Stimulated activated CD4-positive, alpha-beta T cell treated with anti-CD3 and anti-CD28 coated beads, TNF-alpha, amount 100 ng/mL, for 24 hours (primary cell): ENCODE results near the gene SEPHS1.

Experiments
- DNase-seq, 3 experiments: peaks; one replicate each; pipeline ENCODE4 v3.0.0-alpha.2; 2020; ENCODE audit warnings: low read depth in 3 of 3

SEPHS1 gene

DNA sequence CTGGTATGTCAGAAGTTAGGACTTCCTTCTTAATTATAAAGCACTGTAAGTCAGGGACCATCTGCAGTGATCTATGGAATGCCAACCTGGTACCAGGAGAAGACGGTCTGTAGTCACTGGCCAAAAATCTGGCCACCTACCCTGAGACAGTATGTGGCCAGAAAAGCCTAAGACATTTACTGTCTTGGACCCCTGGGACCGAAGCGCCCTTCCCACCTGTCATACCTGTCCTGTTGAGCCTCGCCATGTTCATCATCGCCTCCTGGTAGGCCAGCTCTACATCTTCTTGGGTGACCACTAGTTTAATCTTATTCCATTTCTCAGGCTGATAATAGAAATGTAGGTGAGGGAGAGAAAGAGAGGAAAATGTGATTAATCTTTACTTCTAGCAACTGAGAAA lies 20.0 kb downstream of the SEPHS1 start:
- no peak for DNase-seq

DNA sequence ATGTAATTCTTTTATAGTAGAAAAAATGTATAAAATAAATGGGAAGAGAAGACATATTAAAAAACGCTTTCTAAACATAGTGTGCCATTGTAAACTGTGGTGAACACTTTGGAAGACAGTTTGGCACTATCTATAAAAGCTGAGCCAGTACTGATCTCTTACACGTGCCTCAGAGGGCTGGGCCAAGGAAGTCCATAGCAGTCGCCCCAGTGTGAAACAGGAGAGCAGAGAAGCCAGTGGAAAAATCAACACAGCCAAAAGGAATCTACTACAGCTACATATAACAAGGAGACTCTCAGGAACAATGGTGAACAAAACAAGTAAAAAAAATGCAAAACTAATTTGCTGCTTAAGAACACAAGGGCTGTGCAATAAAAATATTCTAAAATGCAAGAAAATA lies 20.6 kb downstream of the SEPHS1 start:
- DNase-seq: no peak

DNA sequence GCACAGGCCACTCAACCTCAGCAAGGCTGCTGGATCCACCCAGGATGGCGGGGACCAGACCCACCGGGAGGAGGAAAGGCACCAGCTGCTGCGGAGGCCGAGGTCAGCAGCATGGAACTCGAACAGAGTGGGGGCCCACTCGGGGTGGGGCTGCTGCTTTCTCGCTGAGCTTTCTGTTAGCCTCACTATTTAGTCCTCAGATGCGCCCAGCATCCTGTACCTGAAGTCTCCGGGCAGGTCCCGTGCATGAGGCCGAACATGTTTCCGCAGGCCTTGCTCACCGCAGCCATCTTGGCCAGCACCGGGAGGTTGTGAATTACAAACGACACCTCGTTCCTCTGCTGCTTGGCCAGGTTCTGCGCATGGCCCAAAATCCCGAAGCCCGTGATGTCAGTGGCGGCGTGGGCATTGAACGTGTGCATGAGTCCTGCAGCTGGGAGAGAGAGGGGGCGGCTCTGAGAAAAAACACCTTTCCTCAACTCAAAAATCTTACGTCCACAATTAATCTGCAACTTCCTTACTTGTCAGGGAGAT lies 25.4 kb downstream of the SEPHS1 start:
- DNase-seq: no peak

DNA sequence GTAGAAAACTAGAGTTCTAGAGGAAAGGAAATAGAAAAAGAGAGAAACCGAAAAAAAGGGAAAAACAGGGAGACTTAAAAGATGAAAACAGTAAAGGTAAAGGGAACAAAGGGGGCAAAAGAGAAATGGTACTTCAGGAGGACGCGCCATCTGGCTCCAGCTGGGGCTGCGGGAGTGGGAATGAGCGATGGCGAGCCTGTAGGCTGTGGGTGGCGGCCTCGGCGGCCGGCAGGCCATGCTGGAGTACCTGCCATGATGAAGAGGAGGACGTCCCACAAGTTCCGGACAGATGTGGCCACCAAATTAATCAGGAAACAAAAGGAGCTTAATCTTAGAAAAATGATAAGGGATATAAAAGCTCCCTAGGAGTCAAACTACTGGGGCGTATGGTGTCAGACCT lies 26.5 kb downstream of the SEPHS1 start:
- DNase-seq: no peak

DNA sequence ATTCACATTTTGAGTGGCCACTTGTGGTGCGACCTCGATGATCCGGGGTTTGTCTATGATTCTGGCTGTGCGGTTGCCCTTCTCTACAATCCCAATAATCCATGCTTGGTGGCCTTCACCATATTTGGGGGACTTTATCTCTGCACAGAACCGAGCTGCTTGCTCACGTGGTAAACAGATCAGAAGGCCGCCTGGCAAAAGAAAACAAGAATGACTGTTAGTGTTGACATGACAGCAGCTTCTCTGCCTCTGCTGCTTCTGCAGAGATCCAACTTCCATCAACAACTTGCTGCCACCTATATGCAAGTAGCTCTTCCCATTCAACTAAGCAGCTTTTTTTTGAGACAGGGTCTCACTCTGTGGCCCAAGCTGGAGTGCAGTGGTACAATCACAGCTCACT lies 28.9 kb downstream of the SEPHS1 start:
- no peak for DNase-seq

DNA sequence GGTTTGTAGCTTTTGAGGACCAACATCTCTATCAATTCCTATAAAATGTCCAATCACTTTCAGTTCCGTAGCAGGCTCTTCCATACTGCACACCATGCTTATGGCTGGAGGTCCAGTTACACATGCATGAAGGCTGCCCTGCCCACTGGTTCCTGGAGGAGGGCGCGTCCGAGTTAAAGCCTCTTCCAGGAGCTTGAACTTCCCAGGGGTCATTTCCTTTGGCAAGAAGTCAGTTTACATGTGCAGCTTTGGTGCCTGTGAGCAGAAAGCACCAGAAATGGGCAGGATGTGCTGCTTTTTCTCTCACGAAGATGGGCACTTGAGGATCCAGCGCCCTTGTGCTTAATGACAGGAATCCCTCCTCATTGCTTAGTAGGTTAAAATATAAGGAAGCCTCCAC lies 30.6 kb downstream of the SEPHS1 start:
- DNase-seq: no peak

DNA sequence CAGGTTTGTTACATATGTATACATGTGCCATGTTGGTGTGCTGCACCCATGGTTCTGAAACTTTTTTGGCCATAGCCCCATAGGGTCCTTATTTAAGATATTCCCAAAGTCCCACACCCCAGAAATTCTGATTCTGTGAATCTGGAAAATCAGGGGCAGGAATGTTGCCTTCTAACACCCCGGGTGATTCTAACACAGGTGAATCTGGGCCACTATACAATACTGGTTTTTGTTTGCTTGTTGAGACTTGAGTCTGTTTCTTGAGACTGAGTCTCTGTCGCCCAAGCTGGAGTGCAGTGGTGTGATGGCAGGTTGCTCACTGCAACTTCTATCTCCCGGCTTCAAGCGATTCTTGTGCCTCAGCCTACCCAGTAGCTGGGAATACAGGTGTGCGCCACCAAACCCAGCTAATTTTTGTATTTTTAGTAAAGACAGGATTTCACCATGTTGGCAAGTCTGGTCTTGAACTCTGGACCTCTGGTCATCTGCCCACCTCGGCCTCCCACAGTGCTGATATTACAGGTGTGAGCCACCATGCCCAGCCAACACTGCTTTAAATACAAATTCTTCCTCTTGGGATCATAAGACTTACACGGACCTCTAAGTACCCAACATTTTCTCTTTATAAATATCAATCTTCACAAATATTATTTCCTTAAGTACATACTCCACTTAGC lies 31.3 kb downstream of the SEPHS1 start:
- no peak for DNase-seq

DNA sequence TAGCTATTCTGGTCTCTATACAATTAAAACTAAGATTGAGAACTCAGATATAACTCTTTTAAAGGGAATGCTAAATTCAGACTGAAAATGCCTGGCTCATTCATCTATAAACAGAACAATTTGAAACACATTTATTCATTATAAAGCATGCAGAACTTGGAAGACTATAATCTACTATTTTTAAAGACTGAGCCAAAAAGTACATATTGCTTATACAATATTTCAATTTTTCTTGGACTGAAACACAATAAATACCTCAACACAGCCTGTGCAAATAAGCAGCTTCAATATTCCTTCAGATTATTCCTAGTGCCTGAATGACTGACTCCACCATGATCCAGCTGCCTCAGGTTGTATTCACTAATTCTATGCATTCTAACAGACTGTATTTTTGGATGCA lies 32.7 kb downstream of the SEPHS1 start:
- no peak for DNase-seq

DNA sequence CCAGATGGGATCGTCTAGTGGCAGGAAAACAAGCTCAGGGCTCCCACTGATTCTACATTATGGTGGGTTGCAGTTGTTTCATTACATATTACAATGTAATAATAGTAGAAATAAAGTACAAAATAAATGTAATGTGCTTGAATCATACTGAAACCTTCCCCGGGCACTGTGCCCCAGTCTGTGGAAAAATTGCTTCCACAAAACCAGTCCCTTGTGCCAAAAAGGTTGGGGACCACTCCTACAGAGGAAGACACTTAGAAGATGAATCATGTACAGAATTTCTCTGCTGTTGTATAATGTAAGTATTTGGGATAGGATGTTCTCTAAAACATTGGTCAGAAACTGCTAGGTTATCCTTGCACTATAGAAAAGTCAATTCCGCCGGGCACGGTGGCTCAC lies 36.9 kb downstream of the SEPHS1 start:
- DNase-seq: no peak

DNA sequence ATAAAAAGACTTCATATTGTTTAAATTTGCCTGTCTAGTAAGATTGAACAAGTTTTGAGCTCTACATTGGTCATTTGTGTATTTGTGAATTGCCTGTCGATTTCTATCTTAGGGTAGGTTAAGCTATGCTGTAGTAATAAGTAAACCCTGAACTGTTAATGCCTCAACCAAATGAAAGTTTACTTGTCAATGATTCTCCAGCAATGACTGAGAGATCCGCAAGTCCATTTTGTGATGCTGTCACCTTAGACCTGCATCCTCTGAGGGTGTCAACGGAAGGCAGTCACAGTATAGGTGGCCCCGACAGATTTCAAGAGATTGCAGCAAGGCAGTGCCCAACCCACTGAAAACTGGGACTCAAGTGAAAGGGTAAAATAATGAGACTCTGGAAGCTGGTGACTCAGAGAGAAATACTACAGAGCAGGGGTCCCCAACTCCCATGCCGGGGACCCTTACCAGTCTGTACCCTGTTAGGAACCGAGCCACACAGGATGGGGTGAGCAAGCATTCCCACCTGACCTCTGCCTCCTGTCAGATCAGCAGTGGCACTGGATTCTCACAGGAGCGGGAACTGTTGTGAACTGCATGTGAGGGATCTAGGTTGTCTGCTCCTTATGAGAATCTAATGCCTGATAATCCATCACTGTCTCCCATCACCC lies 37.4 kb downstream of the SEPHS1 start:
- DNase-seq: no peak

DNA sequence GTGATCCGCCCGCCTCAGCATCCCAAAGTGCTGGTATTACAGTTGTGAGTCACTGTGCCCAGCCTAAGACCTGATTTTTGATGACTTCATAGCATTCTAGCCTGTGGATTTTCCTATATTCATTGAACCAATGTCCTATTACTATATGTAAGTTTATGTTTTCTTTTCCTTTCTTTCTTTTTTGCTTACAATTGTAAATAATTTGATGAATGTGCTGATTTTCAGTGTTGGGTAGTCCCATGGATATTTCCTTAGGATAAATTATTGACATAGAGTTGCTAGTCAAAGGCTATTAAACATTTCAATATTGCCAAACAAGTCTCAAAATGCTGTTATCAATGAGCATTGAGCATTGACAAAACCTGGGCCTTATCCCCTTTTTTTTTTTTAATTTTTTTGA lies 38.3 kb downstream of the SEPHS1 start:
- DNase-seq: no peak

DNA sequence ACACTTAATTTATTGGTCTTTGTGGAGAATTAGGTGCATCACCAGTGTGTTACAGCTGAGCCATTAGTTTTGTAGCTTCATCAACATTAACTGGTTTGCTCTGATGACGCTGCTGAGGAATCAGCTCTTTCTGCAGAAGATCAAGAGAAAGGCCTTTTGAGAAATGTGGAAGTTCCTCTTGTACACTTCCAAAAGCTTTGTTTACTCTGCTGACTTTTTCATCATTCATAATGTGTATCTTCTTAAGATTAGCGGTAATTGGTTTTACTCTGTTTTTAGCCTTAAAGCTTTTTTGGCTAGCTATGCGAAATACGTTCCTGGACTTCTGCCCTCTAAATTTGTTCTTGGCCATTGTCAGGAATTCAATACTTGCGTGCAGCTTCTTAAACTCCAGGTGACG lies 40.0 kb downstream of the SEPHS1 start:
- DNase-seq: no peak

DNA sequence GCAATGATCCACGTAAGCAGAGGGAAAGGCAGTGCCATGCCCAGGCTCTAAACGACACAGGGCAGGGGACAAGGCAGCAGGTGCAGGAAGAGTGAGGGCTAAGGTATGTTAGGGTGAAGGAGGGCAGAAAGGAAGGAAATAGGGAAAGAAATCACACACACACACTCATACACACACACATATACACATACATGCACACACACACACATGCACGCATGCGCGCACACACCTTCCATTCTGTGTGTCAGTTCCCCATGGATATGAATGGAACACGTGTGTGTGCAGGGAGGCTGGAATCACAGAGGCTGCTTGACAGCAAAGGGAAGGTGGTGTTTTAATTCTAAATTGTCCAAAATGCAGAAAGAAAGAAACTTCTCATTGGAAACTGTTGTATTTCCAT lies 42.0 kb downstream of the SEPHS1 start:
- DNase-seq: no peak

DNA sequence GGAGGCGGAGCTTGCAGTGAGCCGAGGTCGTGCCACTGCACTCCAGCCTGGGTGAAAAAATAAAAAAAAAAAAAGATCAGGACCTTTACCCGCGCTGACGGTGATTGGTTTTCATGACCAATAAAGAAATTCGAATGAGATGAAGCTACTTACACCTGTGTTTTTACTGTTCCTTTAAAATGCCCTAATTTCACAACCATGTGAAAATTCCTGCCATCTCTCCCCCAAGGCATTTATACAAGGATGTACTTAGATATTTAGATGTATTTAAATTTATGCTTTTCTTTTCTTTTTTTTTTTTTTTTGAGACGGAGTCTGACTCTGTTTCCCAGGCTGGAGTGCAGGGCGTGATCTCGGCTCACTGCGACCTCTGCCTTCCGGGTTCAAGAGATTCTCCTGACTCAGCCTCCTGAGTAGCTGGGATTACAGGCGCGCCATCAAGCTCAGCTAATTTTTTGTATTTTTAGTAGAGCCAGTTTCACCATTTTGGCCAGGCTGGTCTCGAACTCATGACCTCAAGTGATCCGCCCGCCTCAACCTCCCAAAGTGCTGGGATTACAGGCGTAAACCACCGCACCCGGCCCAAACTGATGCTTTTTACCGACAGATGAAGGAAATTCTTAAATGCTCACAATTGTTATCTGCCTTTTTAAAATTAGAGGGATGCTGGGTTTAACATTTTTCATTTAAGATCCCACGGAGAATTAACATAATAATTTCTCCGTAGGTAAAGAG lies 45.1 kb downstream of the SEPHS1 start:
- DNase-seq: no peak

DNA sequence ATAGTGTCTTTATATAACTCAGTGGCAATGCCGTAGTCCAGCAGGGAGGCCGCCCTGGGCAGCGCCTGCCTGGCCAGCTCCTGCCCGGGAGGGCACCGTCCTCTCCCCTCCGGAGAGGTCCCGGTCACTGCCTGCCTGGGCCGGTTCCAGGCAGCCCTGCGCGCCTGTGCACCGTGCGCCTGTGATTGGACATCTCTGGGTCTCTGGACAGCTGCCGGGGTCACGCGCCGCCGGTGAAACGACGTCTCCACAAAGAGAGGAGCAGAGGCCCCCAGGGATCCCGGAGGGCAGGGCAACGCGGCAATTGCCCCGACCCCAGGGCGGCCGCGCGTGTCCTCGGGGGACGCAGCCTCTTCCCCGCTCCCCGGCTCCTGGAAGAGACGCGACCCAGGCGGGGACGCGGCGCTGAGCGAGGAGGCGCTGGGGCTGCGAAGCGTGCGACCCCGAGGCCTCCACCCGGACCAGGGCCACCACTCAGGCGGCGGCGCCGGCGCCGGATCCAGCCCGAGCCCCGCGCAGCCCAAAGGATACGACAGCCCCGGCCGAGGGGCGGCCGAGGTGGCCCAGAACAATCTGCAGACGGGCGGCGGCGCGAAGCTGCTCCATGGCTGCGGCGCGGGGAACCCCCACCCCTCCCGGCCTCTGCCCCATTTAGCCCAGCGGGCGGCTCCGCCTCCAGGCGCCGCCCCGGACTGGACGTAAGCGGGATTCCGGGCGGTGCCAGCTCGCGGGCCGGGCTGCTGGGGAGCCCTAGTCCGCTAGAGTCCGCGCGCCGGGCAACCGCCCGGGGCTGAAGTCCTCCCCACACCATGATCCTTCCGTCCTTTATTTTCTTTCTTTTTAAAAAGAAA lies 48.4 kb downstream of the SEPHS1 start, which contains the start of gene PHYH:
Gene PHYH (minus strand): TSS at position 628 of the 851 bp plus-strand sequence. CDS start 22 bp downstream, at position 606.
- DNase-seq: peak; percentile 59 to 76 (median 62)

DNA sequence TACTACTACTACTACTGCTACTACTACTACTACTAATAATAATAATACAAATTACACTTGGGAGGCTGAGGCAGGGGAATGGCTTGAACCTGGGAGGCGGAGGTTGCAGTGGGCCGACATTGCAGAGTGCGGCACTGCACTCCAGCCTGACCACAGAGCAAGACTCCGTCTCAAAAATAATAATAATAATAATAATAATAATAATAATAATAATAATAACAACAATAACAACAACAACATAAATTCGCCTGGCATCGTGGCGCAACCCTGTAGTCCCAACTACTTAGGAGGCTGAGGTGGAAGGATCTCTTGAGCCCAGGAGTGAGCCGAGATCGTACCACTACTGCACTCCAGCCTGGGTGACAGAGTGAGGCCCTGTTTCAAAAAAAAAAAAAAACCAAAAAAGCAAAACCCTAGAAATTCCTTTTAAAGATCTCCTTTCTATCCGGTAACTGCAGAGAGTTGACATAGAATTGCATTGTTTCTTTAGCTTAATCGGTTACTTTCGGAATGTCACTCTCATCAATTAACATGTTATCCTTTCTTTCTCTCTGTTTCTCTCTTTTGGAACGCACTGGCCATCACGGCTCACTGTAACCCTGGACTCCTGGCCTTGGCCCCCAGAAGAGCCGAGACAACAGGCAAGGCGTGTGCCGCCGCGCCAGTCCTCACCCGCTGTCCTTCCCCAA lies 49.2 kb downstream of the SEPHS1 start:
- no peak for DNase-seq

DNA sequence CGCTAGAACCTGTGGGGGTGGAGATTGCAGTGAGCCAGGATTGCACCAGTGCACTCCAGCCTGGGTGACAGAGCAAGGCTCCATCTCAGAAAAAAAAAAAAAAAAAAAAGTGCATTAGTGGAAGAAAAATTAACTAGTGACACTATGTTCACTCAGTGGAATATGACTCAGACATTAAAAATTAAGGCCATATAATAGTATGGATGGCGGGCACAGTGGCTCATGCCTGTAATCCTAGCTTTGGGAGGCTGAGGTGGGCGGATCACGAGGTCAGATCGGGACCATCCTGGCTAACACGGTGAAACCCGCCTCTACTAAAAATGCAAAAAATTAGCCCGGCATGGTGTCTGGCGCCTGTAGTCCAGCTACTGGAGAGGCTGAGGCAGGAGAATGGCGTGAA lies 51.6 kb downstream of the SEPHS1 start:
- DNase-seq: no peak

DNA sequence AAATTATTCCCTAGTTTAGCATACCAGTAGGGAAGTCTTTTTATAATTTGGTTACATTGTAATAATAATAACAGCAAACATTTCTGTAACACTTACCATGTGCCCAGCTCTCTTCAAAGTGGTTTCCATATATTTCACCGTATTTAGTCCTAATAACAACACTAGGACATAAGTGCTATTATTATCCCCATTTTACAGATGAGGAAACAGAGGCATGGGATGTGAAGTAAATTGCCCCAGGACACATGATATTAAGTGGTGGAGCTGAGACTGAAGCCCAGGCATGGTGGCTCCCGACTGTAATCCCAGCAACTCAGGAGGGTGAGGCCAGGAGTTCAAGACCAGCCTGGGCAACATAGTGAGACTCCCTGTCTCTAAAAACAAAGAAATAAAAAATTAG lies 53.3 kb downstream of the SEPHS1 start:
- DNase-seq: no peak

DNA sequence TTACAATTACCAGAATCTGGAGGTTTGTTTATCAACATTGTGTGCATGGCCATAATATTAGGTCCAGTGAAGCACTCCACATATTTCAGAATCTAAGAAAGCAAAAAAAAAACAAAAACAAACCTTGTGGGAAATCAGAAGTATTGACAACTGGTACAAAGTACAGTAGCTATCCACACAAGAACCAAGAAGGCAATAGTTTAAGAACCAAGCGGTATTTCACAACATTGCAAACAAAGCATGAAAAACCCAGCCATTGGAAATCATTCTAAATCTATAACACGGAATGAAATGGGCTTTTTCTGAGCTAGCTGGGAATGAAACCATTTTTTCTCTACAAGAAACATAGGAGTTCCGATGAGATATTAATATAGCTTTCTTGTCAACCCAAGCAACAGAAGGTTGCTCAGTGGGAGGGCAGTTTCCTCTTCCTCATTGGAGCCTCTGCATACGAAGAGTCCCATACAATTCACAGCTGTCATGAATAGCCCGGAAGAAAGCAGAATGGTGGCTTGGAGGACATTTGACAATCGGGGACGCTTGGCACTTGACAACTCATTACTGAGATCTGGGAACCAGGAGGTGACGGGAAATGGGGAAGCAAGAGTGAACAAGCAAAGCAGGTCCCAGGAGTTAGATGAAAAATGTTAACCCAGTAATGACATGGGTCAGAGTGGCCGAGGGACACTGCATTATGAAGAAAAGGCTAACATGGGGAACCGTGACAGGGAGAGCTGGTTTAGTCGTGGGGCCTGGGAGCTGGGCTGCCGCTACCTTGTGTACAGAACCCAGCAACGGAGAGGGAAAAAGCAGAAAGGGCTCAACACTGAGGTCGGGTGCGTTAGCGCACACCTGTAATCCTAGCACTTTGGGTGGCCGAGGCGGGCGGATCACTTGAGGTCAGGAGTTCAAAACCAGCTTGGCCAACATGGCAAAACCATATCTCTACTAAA lies 56.0 kb downstream of the SEPHS1 start:
- no peak for DNase-seq

DNA sequence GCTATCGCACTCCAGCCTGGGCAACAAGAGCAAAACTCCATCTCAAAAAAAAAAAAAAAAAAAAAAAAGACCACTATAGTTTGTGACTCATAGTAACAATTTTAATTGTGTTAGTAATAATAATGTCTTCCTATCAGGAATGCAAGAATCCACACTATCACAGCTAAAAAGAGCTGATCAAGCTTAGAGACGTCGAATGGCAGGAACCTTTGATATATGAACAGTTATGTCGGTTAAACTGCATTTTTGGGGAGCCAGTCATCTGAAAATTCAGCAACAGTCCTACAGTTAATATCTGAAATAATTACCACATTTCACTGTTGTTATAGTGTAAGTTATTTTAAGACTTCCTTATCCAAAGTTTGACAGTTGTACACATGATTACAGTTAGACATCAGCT lies 57.0 kb downstream of the SEPHS1 start:
- DNase-seq: no peak
